ENCODE results near the gene LRP2.

Gene LRP2

DNA sequence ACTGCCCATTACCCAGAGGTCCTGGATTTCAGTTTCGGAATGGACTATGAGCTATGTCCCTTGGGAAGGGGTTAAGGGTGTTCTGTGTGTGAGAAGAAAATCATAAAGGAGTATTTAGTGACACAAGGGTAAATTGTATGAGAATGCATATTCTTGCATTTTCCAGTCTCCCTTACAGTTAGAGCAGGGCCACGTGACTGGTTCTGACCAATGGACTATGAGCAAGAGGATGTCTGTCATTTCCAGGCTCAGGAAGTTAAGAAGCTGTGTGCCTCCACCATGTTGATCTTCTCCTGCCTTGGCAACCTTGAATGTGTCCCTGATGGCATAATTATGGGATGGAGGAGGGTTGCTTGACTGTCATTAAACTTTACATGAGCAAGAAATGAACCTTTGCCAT, 198.0 kb downstream of the LRP2 start:
- Histone ChIP-seq H2AFZ (ENCODE audit: low read depth) (no peak overlapping the region), H4K20me1 (ENCODE audit: insufficient read depth) (no peaks in the 10 kb centered on the region), H3K4me1 (ENCODE audit: low read depth, poor library complexity, severe bottlenecking) (no peaks in the 10 kb centered on the region), H3K36me3 (ENCODE audit: insufficient read depth) (no peaks in the 10 kb centered on the region), H3K27me3 (ENCODE audit: insufficient read depth, low read depth) (no peaks in the 10 kb centered on the region), H3K27ac (no peak overlapping the region), H3K9ac (no peak overlapping the region), H3K4me2 (no peak overlapping the region), H3K79me2 (ENCODE audit: insufficient read depth, low read depth) (no peaks in the 10 kb centered on the region), H3K4me3 (IDR thresholded peaks at IDR 0.05; ENCODE audit: insufficient read depth, low read depth, low read length) (no peak overlapping the region)
- TF ChIP-seq, protein P1, sequence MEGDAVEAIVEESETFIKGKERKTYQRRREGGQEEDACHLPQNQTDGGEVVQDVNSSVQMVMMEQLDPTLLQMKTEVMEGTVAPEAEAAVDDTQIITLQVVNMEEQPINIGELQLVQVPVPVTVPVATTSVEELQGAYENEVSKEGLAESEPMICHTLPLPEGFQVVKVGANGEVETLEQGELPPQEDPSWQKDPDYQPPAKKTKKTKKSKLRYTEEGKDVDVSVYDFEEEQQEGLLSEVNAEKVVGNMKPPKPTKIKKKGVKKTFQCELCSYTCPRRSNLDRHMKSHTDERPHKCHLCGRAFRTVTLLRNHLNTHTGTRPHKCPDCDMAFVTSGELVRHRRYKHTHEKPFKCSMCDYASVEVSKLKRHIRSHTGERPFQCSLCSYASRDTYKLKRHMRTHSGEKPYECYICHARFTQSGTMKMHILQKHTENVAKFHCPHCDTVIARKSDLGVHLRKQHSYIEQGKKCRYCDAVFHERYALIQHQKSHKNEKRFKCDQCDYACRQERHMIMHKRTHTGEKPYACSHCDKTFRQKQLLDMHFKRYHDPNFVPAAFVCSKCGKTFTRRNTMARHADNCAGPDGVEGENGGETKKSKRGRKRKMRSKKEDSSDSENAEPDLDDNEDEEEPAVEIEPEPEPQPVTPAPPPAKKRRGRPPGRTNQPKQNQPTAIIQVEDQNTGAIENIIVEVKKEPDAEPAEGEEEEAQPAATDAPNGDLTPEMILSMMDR (conservative IDR thresholded peaks at IDR 0.05; ENCODE audit: low read depth, low read length): no peak

DNA sequence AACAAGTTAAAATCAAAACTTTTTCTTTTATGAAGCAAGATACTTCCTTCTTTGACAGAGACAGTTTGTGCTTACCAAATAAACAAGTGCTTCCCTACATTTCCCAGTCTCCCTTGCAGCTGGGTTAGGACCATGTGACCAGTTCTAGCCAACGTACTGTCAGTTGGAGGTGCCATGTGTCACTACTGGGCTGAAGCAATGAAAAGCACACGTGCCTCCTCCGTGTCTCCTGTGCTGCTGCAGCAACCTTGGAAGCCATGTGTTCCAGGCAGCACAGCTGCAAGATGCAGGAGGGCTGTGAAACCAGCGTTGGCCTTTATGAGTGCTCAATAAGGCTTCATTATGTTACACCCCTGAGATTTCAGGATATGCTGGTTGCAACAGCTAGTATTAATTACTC, 199.7 kb downstream of the LRP2 start:
- H2AFZ ChIP-seq (ENCODE audit: low read depth): no peak overlapping the region
- TF ChIP-seq, protein P1 (conservative IDR thresholded peaks at IDR 0.05; ENCODE audit: low read depth, low read length): no peak
- no peaks in the 10 kb centered on the region for H3K27me3 ChIP-seq (ENCODE audit: insufficient read depth, low read depth)
- no peak overlapping the region for H3K27ac ChIP-seq
- no peaks in the 10 kb centered on the region for H4K20me1 ChIP-seq (ENCODE audit: insufficient read depth)
- no peaks in the 10 kb centered on the region for H3K36me3 ChIP-seq (ENCODE audit: insufficient read depth)
- no peaks in the 10 kb centered on the region for H3K4me1 ChIP-seq (ENCODE audit: low read depth, poor library complexity, severe bottlenecking)
- no peaks in the 10 kb centered on the region for H3K79me2 ChIP-seq (ENCODE audit: insufficient read depth, low read depth)
- H3K4me3 ChIP-seq (IDR thresholded peaks at IDR 0.05; ENCODE audit: insufficient read depth, low read depth, low read length): no peak overlapping the region
- no peak overlapping the region for H3K9ac ChIP-seq
- no peak overlapping the region for H3K4me2 ChIP-seq

DNA sequence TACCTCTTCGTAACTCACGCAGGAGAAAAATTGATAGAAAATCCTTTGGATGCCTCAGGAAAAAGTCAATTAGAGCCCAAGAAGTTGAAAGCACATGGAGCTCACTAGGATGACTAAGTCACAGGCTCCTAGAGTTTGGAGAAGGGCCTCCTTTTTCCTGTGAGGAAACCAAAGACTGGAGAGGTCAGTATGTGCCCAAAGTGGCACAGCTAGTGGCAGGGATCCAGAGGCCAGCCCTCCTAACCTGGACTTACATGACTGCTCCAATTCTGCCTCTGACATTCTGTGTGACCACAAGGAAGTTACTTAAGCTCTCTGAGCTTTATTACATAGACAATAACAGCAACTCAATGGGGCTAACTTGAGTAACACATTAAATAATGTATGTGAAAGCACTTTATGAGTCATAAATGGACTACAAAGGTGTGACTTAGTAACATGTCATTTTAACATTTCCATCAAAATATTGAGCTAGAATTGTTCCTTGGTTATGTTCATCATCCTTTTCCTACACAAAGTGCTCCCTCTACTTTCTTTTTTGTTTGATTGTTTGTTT, 201.3 kb downstream of the LRP2 start:
- Histone ChIP-seq H3K27ac (no peak overlapping the region), H3K4me3 (IDR thresholded peaks at IDR 0.05; ENCODE audit: insufficient read depth, low read depth, low read length) (no peak overlapping the region), H3K4me1 (ENCODE audit: low read depth, poor library complexity, severe bottlenecking) (no peaks in the 10 kb centered on the region), H4K20me1 (ENCODE audit: insufficient read depth) (no peaks in the 10 kb centered on the region), H3K9ac (no peak overlapping the region), H3K27me3 (ENCODE audit: insufficient read depth, low read depth) (no peaks in the 10 kb centered on the region), H3K79me2 (ENCODE audit: insufficient read depth, low read depth) (no peaks in the 10 kb centered on the region), H3K36me3 (ENCODE audit: insufficient read depth) (no peaks in the 10 kb centered on the region), H3K4me2 (no peak overlapping the region), H2AFZ (ENCODE audit: low read depth) (no peak overlapping the region)
- TF ChIP-seq, protein P1 (conservative IDR thresholded peaks at IDR 0.05; ENCODE audit: low read depth, low read length): no peak

DNA sequence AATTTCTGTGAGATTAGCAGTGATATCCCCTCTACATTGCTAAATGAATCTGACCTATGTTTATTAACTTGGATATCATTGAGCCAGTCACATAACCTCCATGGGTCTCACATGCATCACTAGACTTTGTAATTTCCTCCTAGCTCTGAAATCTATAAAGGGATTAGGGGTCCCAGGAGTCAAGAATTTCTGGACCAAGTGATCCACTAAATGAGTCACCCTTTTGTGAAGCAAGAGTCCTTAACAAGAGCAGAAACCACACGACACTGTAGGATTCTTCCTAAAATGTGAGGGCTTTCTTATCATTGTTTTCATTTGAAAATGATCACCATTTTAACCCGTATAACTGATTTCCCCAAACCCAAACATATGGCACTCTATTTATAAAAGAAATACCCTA, 202.6 kb downstream of the LRP2 start:
- H4K20me1 ChIP-seq (ENCODE audit: insufficient read depth): no peaks in the 10 kb centered on the region
- H3K27me3 ChIP-seq (ENCODE audit: insufficient read depth, low read depth): no peaks in the 10 kb centered on the region
- no peak overlapping the region for H3K27ac ChIP-seq
- H3K9ac ChIP-seq: no peak overlapping the region
- TF ChIP-seq, protein P1 (conservative IDR thresholded peaks at IDR 0.05; ENCODE audit: low read depth, low read length): no peak
- H3K4me3 ChIP-seq (IDR thresholded peaks at IDR 0.05; ENCODE audit: insufficient read depth, low read depth, low read length): no peak overlapping the region
- no peaks in the 10 kb centered on the region for H3K36me3 ChIP-seq (ENCODE audit: insufficient read depth)
- H3K4me1 ChIP-seq (ENCODE audit: low read depth, poor library complexity, severe bottlenecking): no peaks in the 10 kb centered on the region
- no peak overlapping the region for H2AFZ ChIP-seq (ENCODE audit: low read depth)
- no peaks in the 10 kb centered on the region for H3K79me2 ChIP-seq (ENCODE audit: insufficient read depth, low read depth)
- H3K4me2 ChIP-seq: no peak overlapping the region
